HCT116 (cell line): Measurements from ENCODE around the gene ZBTB38. TPM values are rescaled to one million over a fixed set of nuclear protein-coding genes. Genes with fewer than 3 reads are reported as not detected.
A peak's percentile ranks its signal among the peaks of the same experiment; 100 is the strongest.

Source experiments
- ATAC-seq: fragments of 200-7000 bp; cut with Tn5 transposase; 2 replicates; pipeline ENCODE4 v1.9.1; 2020; ENCODE audit warnings: mild to moderate bottlenecking, moderate library complexity
- BruUV-seq: library from RNA; stranded (reverse); fragments of 400-500 nt; replicated peaks from 2 replicates; lab custom pipeline; 2021; lab: Mats Ljungman, UMichigan
- CTCF ChIA-PET: fragments of 300-600 bp; sonication (Branson Sonifier 250); formaldehyde crosslinking; loops from one replicate; lab custom pipeline; 2021; ENCODE audit warnings: antibody characterized with exemption; lab: Charles Lee
- POLR2A ChIA-PET: fragments of 300-600, 350-600 bp; sonication (Branson Sonifier 250); formaldehyde crosslinking; loops from one replicate; lab custom pipeline; 2021; ENCODE audit warnings: antibody characterized with exemption; lab: Charles Lee
- RAD21 ChIA-PET, 2 experiments: fragments of 300-600 bp; sonication (Branson Sonifier 250); formaldehyde crosslinking; loops; one replicate each; lab custom pipeline; 2023; ENCODE audit warnings: low total read pairs in 2 of 2; ENCODE audit not compliant: uncharacterized antibody in 2 of 2, unreplicated experiment in 2 of 2, low non-redundant PET in 1 of 2; lab: Charles Lee
- DNase-seq: peaks from one replicate; pipeline ENCODE4 v3.0.0-alpha.2; 2010; ENCODE audit warnings: low read depth, low spot score
- H2AFZ ChIP-seq: fragments of 200-600 bp; shearing (Covaris generic), sonication (generic); 2 replicates; pipeline ENCODE4 v1.6.1; 2017; ENCODE audit warnings: low read depth, mixed run types, mixed read lengths, antibody characterized with exemption, low read length; ENCODE audit not compliant: poor library complexity, severe bottlenecking
- H3K27ac ChIP-seq: 2 replicates; pipeline ENCODE4 v1.5.1; 2012; ENCODE audit warnings: low read depth, low read length
- H3K27me3 ChIP-seq: fragments of 200-600 bp; sonication (generic); 2 replicates; pipeline ENCODE4 v1.6.1; 2016; ENCODE audit warnings: mixed run types, low read length, mixed read lengths; ENCODE audit not compliant: insufficient read depth
- H3K36me3 ChIP-seq, 2 experiments: fragments of 200-500 bp in 1 of 2; fragments of 200-600 bp in 1 of 2; sonication (Bioruptor generic) in 1 of 2; sonication (generic) in 1 of 2; 2 replicates each; pipeline versions ENCODE4 v1.5.1 to v1.6.1; 2014 to 2016; ENCODE audit warnings: low read length in 2 of 2, inconsistent platforms in 1 of 2, mixed read lengths in 1 of 2, mixed run types in 1 of 2; ENCODE audit not compliant: insufficient read depth in 2 of 2, control insufficient read depth in 1 of 2
- H3K4me1 ChIP-seq, 2 experiments: fragments of 200-600 bp in 1 of 2; sonication (generic) in 1 of 2; 2 replicates each; pipeline versions ENCODE4 v1.5.1 to v1.6.1; 2012 to 2017; ENCODE audit warnings: low read length in 2 of 2, inconsistent platforms in 1 of 2, mild to moderate bottlenecking in 1 of 2, mixed read lengths in 1 of 2, mixed run types in 1 of 2, moderate library complexity in 1 of 2; ENCODE audit not compliant: insufficient read depth in 2 of 2, control insufficient read depth in 1 of 2
- H3K4me2 ChIP-seq: fragments of 200-600 bp; sonication (generic); 2 replicates; pipeline ENCODE4 v1.6.1; 2017; ENCODE audit warnings: mixed run types, low read length, mixed read lengths
- H3K4me3 ChIP-seq, 2 experiments: fragments of 200-600 bp in 1 of 2; sonication (generic) in 1 of 2; replicated peaks in 1 of 2; 2 replicates each; pipeline ENCODE4 v1.5.1; 2011 to 2016; ENCODE audit warnings: low read length in 2 of 2, control low read depth in 1 of 2, low read depth in 1 of 2, mild to moderate bottlenecking in 1 of 2, mixed read lengths in 1 of 2, mixed run types in 1 of 2
- H3K79me2 ChIP-seq: fragments of 200-600 bp; sonication (generic); 2 replicates; pipeline ENCODE4 v1.6.1; 2017; ENCODE audit warnings: mild to moderate bottlenecking, mixed run types, low read length, moderate library complexity, mixed read lengths; ENCODE audit not compliant: insufficient read depth
- H3K9ac ChIP-seq: fragments of 200-600 bp; sonication (generic); 2 replicates; pipeline ENCODE4 v1.6.1; 2016; ENCODE audit warnings: low read length, mixed read lengths
- H3K9me2 ChIP-seq: fragments of 200-600 bp; sonication (generic), shearing (Covaris generic); 2 replicates; pipeline ENCODE4 v1.6.1; 2017; ENCODE audit warnings: mixed run types, mild to moderate bottlenecking, moderate library complexity; ENCODE audit not compliant: insufficient read depth
- H3K9me3 ChIP-seq, 2 experiments: fragments of 200-500 bp in 1 of 2; fragments of 200-600 bp in 1 of 2; sonication (Bioruptor generic) in 1 of 2; sonication (generic) in 1 of 2; 2 replicates each; pipeline ENCODE4 v1.6.1; 2014 to 2017; ENCODE audit warnings: low read length in 2 of 2, mixed read lengths in 2 of 2, inconsistent platforms in 1 of 2, low read depth in 1 of 2, mild to moderate bottlenecking in 1 of 2, mixed run types in 1 of 2, moderate library complexity in 1 of 2; ENCODE audit not compliant: control insufficient read depth in 1 of 2, insufficient read depth in 1 of 2
- H4K20me1 ChIP-seq: fragments of 200-600 bp; sonication (generic), shearing (Covaris generic); 2 replicates; pipeline ENCODE4 v1.6.1; 2017; ENCODE audit warnings: mixed run types, mild to moderate bottlenecking, moderate library complexity; ENCODE audit not compliant: insufficient read depth
- CBX3 ChIP-seq: IDR thresholded peaks from 2 replicates; pipeline ENCODE4 v1.6.1; 2012; ENCODE audit warnings: low read depth
- CEBPB ChIP-seq: IDR thresholded peaks from 2 replicates; pipeline ENCODE4 v1.6.1; 2012; ENCODE audit warnings: low read depth
- CTCF ChIP-seq, 3 experiments: fragments of 200-600 bp in 1 of 3; sonication (generic) in 1 of 3; IDR thresholded peaks in 2 of 3; conservative IDR thresholded peaks in 1 of 3; 2 replicates each; pipeline ENCODE4 v1.5.1; 2012 to 2017; ENCODE audit warnings: low read depth in 2 of 3, low read length in 2 of 3, antibody characterized with exemption in 1 of 3, borderline replicate concordance in 1 of 3, control low read depth in 1 of 3, mild to moderate bottlenecking in 1 of 3, mixed read lengths in 1 of 3, mixed run types in 1 of 3, moderate library complexity in 1 of 3; ENCODE audit not compliant: insufficient read depth in 1 of 3
- EGR1 ChIP-seq: IDR thresholded peaks from 2 replicates; pipeline ENCODE4 v1.6.1; 2012; ENCODE audit warnings: low read depth
- ELF1 ChIP-seq: IDR thresholded peaks from 2 replicates; pipeline ENCODE4 v1.6.1; 2012; ENCODE audit warnings: low read depth, borderline replicate concordance
- EZH2 ChIP-seq: fragments of 200-600 bp; sonication (generic); IDR thresholded peaks from 2 replicates; pipeline ENCODE4 v1.6.1; 2017; ENCODE audit warnings: antibody characterized with exemption, mixed run types
- MAX ChIP-seq: IDR thresholded peaks from 2 replicates; pipeline ENCODE4 v1.6.1; 2012
- POLR2AphosphoS5 ChIP-seq: IDR thresholded peaks from 2 replicates; pipeline ENCODE4 v1.6.1; 2011; ENCODE audit warnings: mild to moderate bottlenecking, low read depth, low read length, moderate library complexity
- RAD21 ChIP-seq: IDR thresholded peaks from 2 replicates; pipeline ENCODE4 v1.6.1; 2012; ENCODE audit warnings: low read depth, mild to moderate bottlenecking
- SP1 ChIP-seq: IDR thresholded peaks from 2 replicates; pipeline ENCODE4 v1.6.1; 2012; ENCODE audit warnings: low read depth
- SRF ChIP-seq: IDR thresholded peaks from 2 replicates; pipeline ENCODE4 v1.6.1; 2012; ENCODE audit warnings: low read depth
- TCF7L2 ChIP-seq: IDR thresholded peaks from 2 replicates; pipeline ENCODE4 v1.7.0; 2011; ENCODE audit warnings: borderline replicate concordance, inconsistent platforms; ENCODE audit not compliant: insufficient read depth, insufficient read length; ENCODE audit errors: extremely low read depth
- YY1 ChIP-seq: IDR thresholded peaks from 2 replicates; pipeline ENCODE4 v1.6.1; 2011; ENCODE audit warnings: low read length, low read depth, moderate library complexity, mild to moderate bottlenecking; ENCODE audit not compliant: insufficient replicate concordance; ENCODE audit errors: extremely low read depth
- intact Hi-C: fragments of 100-400 bp; cut with micrococcal nuclease; formaldehyde crosslinking; loops from 2 replicates; pipeline ENCODE4 v1.10.0; 2022
- total RNA-seq: library from RNA; stranded (reverse); gene quantifications from one replicate; pipeline ENCODE4 v1.2.1, GENCODE V29; 2021; ENCODE audit not compliant: unreplicated experiment

The ZBTB38 gene
- total RNA-seq, 1 experiment from 2014 or later = 33.5 TPM

- no peak for DNase-seq
- POLR2A ChIA-PET = no interaction called here
- CTCF ChIA-PET = interaction anchor here (2.2 kb wide), 1 partner anchor 42 kb away, joined by 4 read pairs; no protein-coding TSS in a partner anchor
- no TSS peak for BruUV-seq
- no peaks in the 10 kb centered on the region for H3K9me2 ChIP-seq
- no peaks in the 10 kb centered on the region for H3K9me3 ChIP-seq
- intact Hi-C loops = no loop called here
- H3K4me2 ChIP-seq = peak overlapping the region; percentile 88
- no peaks in the 10 kb centered on the region for H4K20me1 ChIP-seq
- peak overlapping the region; percentile 71 for H3K9ac ChIP-seq
- H3K27ac ChIP-seq = peak overlapping the region; percentile 71
- H3K4me3 ChIP-seq = peak overlapping the region; percentile 60
- peak; percentile 80 for ATAC-seq
- no peak for TF ChIP-seq SRF
- TF ChIP-seq ELF1 = no peak
- TF ChIP-seq CTCF (IDR thresholded peaks at IDR 0.05 in 2 of 3, conservative IDR thresholded peaks at IDR 0.05 in 1 of 3; ENCODE audit: borderline replicate concordance in 1 of 3, insufficient read depth in 1 of 3, low read depth in 2 of 3, low read length in 2 of 3) = 0 out of 6 replicates have a peak, but pooled peaks of 1 of the 3 experiments have one; percentile 5
- no peaks in the 10 kb centered on the region for H3K27me3 ChIP-seq
- H3K79me2 ChIP-seq = 0 out of 2 replicates have a peak, but pooled peaks cover 3% of the 10 kb centered on the region
- no peak overlapping the region for H2AFZ ChIP-seq
- peaks cover 10 to 23% of the 10 kb centered on the region in 2 experiments for H3K4me1 ChIP-seq
- RAD21 ChIA-PET = no interaction called here
- peaks cover 0 to 10% of the 10 kb centered on the region in 2 experiments; a peak in 1 of 4 replicates for H3K36me3 ChIP-seq
These were observed 34.3 kb downstream of the ZBTB38 start for GRCh38 chr3:141402476-141403171.

- Histone ChIP-seq H3K9me2 (no peaks in the 10 kb centered on the region), H3K9me3 (no peaks in the 10 kb centered on the region), H3K36me3 (peaks cover 0 to 8% of the 10 kb centered on the region in 2 experiments; a peak in 1 of 4 replicates), H4K20me1 (no peaks in the 10 kb centered on the region), H3K79me2 (0 out of 2 replicates have a peak, but pooled peaks cover 3% of the 10 kb centered on the region), H2AFZ (no peak overlapping the region), H3K27ac (no peak overlapping the region), H3K27me3 (no peaks in the 10 kb centered on the region), H3K4me3 (no peak overlapping the region), H3K9ac (no peak overlapping the region), H3K4me2 (no peak overlapping the region; the same call in 1 of the 2 replicates), H3K4me1 (peaks cover 10 to 23% of the 10 kb centered on the region in 2 experiments)
- intact Hi-C loops = no loop called here
- ChIA-PET RAD21 (no interaction called here), CTCF (no interaction called here), POLR2A (no interaction called here)
- TF ChIP-seq EGR1 = no peak
- TF ChIP-seq MAX = no peak
- no peak for TF ChIP-seq SP1
- no peak for TF ChIP-seq CEBPB
- no peak for TF ChIP-seq RAD21
- TF ChIP-seq YY1 = no peak
- TF ChIP-seq POLR2AphosphoS5 = no peak
- TF ChIP-seq EZH2 = no peak
- no peak for TF ChIP-seq TCF7L2
- no peak for TF ChIP-seq SRF
- TF ChIP-seq CBX3 = no peak
- no peak for DNase-seq
- ATAC-seq = no peak
- BruUV-seq = TSS peak; percentile 38
These were observed 35.3 kb downstream of the ZBTB38 start for GRCh38 chr3:141403576-141403975.
